ENCODE measurements around the gene TMEM129.

Gene TMEM129, protein sequence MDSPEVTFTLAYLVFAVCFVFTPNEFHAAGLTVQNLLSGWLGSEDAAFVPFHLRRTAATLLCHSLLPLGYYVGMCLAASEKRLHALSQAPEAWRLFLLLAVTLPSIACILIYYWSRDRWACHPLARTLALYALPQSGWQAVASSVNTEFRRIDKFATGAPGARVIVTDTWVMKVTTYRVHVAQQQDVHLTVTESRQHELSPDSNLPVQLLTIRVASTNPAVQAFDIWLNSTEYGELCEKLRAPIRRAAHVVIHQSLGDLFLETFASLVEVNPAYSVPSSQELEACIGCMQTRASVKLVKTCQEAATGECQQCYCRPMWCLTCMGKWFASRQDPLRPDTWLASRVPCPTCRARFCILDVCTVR

DNA sequence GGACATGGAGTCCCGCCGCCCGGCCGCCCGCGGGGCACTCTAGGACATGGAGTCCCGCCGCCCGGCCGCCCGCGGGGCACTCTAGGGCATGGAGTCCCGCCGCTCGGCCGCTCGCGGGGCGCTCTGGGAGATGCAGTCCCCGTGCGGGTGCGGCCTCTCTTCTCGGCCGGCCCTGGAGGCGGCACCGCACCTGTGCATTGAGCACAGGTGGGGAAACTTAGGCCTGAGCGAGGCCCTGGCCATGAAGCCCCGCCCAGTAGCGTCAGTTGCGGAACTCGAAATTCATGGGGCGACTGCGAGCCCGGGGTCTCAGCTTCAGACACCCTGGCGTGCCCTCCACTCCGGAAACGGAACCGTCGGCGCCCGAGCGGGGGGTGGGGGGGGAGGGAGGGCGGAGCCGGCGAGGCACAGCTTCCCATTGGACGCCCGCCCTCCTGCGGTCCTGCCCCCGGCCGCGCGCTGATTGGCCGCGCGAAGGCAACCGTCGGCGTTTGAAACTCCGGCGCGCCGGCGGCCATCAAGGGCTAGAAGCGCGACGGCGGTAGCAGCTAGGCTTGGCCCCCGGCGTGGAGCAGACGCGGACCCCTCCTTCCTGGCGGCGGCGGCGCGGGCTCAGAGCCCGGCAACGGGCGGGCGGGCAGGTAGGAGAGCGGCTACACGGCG, at the start of gene TMEM129, which contains the start of gene TACC3:
Gene TMEM129, minus strand, starts transcription at position 321 of the 663 bp plus-strand sequence. CDS start 486 bp downstream, outside the sequence.
Gene TACC3, plus strand, starts transcription at position 519 of the 663 bp plus-strand sequence. CDS start 1,901 bp downstream, outside the sequence.
- peak; percentile 96 for DNase-seq (ENCODE audit: low spot score)

DNA sequence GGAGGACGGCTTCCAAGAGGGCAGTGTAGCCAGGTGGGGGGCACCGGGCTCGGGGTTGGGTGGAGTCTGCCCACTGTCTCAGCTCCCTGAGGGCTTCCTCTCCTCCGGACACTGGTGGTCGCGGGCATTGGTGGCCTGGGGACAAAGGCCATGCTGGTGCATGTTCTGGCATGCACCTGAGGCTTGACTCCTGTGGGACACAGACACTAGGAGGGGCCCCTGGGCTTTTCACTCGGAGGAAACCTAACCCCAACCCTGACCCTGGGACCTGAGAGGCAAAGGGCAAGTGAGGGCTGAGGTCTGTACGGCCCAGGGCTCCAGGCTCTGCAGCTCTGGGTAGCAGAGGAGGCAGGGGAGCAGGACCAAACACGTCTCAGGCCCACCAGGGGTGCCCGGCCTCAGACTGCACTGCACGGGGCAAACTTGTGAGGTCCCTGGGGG, 49.7 kb upstream of the TMEM129 start:
- DNase-seq (ENCODE audit: low spot score), result no peak

GRCh38 chr4:1770245-1770644, 49.1 kb upstream of the TMEM129 start:
- DNase-seq (ENCODE audit: low spot score), result no peak

GRCh38 chr4:1769692-1770091, 48.6 kb upstream of the TMEM129 start:
- DNase-seq (ENCODE audit: low spot score), result no peak

DNA sequence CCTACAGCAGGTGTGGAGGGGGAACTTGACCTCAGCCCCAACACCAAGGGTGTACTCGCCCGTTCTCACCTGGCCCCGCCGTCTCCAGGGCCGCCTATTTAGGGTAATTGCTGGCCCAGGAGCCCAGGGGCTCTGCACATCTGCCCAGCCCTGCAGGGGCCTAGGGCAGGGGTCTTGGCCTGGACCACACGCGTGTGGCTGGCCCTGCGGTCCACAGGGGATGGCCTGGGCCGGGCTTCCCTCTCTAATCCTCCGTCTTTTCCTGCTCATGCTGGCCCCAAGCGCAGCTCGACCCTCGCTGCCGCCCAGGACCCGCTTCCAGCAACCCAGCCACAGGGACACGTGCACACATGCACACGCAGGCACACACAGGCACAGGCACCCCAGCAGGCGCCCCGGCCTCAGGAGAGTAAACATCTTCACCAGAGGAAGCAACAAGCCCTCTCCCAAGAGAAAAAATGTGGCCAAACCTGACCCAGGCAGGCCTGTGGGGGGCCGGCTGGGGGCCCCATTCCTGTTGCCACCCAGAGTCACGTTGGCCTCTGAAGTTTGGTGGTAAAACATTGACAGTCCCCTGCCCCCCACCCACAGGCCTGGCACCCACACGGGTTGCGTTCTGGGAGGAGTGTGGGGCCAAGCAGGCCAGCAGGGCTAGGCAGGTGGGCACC, 47.4 kb upstream of the TMEM129 start:
- DNase-seq (ENCODE audit: low spot score), result no peak

DNA sequence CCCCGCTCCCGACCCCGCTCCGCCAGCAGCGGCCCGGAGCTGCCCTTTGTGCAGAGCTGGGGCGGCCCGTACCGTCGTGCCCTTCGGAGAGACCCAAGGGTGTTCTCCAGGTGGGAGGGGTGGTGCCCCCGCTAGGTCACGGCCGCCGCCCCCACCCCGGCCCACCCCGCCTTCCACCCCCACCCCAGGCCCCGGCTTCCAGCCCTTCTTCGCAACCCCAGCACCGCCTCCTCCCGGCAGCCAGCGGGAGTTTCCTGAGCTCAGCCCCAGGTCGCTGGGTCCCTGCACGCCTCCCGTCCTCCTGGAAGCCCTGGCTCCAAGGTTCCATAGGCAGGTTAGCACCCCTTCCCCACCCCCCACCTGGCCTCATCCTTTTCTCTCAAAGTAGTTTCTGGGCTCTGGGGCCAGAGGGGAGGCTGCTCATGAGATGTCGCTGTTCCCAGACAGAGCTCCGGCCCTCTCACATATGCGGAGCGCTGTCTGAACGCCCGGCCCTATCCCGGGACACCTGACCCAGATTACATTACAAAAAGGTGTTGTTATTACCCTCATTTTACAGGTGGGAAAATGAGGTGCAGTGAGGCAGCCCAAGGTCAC, 46.7 kb upstream of the TMEM129 start:
- DNase-seq (ENCODE audit: low spot score), result peak; percentile 88

GRCh38 chr4:1767061-1767769, 46.1 kb upstream of the TMEM129 start:
- DNase-seq (ENCODE audit: low spot score), result no peak

- DNase-seq (ENCODE audit: low spot score), result peak; percentile 92
Observed at GRCh38 chr4:1766106-1767060, 45.3 kb upstream of the TMEM129 start.

- no peak for DNase-seq (ENCODE audit: low spot score)
Observed at GRCh38 chr4:1765409-1766072, 44.4 kb upstream of the TMEM129 start.

GRCh38 chr4:1764670-1765069, 43.5 kb upstream of the TMEM129 start:
- no peak for DNase-seq (ENCODE audit: low spot score)

- no peak for DNase-seq (ENCODE audit: low spot score)
Observed at GRCh38 chr4:1763550-1764080, 42.5 kb upstream of the TMEM129 start.

DNA sequence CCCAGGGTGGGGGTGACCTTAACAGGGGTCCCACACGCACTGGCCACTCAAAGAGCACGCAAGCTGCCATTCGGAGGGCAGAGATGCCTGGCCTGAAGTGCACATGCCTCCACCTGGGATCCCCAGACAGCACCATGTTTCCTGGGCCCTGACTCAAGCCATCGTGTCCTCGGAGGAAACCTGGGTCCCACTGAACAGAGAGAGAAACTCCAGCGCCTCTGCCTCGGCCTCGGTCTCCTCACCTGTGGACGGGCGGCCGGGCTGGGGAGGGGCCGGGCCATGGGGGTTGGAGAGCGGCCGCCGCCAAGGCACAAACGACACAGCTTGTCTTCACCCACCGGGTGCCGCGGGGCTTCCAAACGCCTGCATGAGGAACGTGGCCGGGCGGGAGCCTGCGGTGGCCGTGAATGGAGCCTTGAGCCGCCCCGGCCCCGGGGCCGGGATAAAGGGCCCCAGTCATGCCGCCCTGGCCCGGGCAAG, 42.0 kb upstream of the TMEM129 start:
- DNase-seq (ENCODE audit: low spot score), result no peak

DNA sequence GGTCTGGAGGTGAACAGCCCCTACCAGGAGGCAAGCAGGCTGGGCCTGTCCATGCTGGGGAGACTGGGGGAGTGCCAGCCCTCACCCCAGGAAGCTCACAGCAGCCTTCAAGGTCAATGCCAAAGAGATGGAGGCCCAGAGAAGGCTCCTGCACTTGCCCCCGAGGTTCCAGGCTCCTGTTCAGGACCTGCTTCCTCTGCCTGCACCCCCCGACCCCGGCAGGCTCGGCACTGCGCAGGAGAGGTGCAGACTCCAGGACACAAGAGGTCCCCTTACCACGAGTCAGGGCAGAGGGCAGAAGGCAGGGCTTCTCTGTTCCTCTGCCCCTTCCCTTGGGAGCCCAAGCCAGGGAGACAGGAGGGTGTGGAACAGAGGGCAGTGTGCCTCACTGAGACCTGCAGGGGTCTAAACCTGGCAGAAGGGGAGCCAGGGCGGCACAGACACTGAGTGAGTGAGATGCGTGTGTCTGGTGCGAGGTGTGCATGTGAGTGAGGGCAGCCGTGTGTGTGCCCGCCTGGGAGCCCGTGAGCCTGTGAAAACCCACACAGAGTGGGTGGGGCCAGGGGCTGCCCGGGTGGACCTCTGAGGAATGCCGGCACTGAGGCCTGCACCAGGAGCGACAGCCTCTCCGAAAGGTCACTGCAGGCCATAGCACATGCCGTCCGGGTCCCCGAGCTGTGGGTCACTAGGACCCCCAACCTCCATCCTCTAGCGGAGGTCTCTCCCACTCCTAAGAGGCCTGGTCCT, 41.3 kb upstream of the TMEM129 start:
- DNase-seq (ENCODE audit: low spot score), result no peak

DNA sequence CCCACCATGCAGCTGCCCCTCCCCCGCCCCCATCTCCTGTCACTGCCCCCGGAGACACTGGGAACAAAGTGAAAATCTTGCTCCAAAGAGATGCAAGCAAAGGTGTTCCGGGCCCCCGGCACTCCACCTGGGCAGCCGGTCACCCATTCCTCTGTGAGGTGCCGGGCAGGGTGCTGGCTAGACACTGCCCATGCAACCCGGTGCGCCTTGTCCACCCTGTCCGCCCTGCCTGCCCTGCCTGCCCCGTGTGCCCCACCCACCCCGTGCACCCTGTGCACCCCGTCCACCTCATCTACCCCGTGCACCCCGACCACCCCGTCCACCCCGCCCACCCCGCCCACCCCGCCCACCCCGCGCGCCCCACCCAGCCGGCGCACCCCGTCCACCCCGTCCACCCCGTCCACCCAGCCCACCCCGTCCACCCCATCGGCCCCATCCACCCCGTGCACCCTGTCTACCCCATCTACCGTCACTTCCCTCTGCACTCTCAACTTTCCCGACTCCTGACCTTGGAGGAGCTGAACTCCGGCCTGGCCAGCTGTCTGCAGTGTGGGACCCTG, 40.1 kb upstream of the TMEM129 start:
- DNase-seq (ENCODE audit: low spot score), result no peak

GRCh38 chr4:1760521-1761071, 39.5 kb upstream of the TMEM129 start:
- no peak for DNase-seq (ENCODE audit: low spot score)

DNA sequence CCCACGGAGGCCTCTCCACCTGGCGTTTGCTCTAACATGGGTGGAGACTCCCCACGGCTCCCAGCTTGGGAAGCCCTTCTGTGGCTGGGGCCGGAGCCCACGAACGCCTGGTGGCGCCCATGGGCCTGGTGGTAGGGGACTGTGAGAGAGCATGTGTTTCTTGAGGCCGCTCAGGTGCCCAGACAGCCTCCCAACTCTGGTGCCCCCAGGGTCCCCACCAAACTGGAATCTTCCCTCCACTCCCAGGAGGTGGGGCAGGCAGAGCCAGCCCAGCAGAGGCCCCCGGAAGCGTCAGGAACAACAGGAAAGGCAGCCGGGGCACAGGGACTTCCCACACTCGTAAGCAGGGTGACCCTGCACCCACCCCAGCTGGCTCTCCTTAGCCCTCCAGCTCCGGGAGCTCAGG, 38.7 kb upstream of the TMEM129 start:
- no peak for DNase-seq (ENCODE audit: low spot score)

GRCh38 chr4:1759170-1759817, 38.2 kb upstream of the TMEM129 start:
- DNase-seq (ENCODE audit: low spot score), result no peak
